HG03469 (cell line): Measurements from ENCODE around the gene GLRX2.
"Not testable (repeated sequence)": the region's sequence is repeated elsewhere in the genome, so short reads cannot be mapped to it uniquely, and the experiment has no call there.

Source experiments
- ATAC-seq: cut with Tn5 transposase; IDR thresholded peaks from one replicate; pipeline ENCODE4 v1.9.1; 2021; ENCODE audit warnings: mild to moderate bottlenecking, moderate library complexity, moderate number of reproducible peaks; ENCODE audit not compliant: unreplicated experiment

GLRX2 gene

GRCh38 chr1:193104907-193105820 lies at the start of gene GLRX2:
TSS of gene GLRX2 (minus strand) at chr1:193105414. CDS start at chr1:193105382, 32 bp downstream.
- ATAC-seq = peak; percentile 63

- no peak for ATAC-seq
Measured at GRCh38 chr1:193144999-193145398, 39.8 kb upstream of the GLRX2 start.

- ATAC-seq = no peak
Measured at GRCh38 chr1:193144361-193144938, 39.2 kb upstream of the GLRX2 start.

GRCh38 chr1:193143285-193143684 lies 38.1 kb upstream of the GLRX2 start:
- ATAC-seq = no peak

- no peak for ATAC-seq
Measured at GRCh38 chr1:193142409-193142808, 37.2 kb upstream of the GLRX2 start.

GRCh38 chr1:193141804-193142203 lies 36.6 kb upstream of the GLRX2 start:
- no peak for ATAC-seq

- no peak for ATAC-seq
Measured at GRCh38 chr1:193140254-193140653, 35.0 kb upstream of the GLRX2 start.

- ATAC-seq = no peak
Measured at GRCh38 chr1:193131266-193131860, 26.1 kb upstream of the GLRX2 start.

GRCh38 chr1:193125369-193125768 lies 20.2 kb upstream of the GLRX2 start:
- no peak for ATAC-seq

- ATAC-seq = no peak
Measured at GRCh38 chr1:193123751-193124150, 18.5 kb upstream of the GLRX2 start.

- peak; percentile 86 for ATAC-seq
Measured at GRCh38 chr1:193121616-193122593, 16.7 kb upstream of the GLRX2 start, which contains the start of gene CDC73. TSS of gene CDC73 (plus strand) at chr1:193122031. CDS start at chr1:193122201, 170 bp downstream.

GRCh38 chr1:193120604-193121166 lies 15.5 kb upstream of the GLRX2 start:
- ATAC-seq = no peak

GRCh38 chr1:193118803-193119730 lies 13.9 kb upstream of the GLRX2 start:
- no peak for ATAC-seq

- ATAC-seq = no peak
Measured at GRCh38 chr1:193118194-193118593, 13.0 kb upstream of the GLRX2 start.

GRCh38 chr1:193117167-193117566 lies 12.0 kb upstream of the GLRX2 start:
- ATAC-seq = not testable (repeated sequence)

- ATAC-seq = no peak
Measured at GRCh38 chr1:193115629-193116227, 10.5 kb upstream of the GLRX2 start.

- no peak for ATAC-seq
Measured at GRCh38 chr1:193114485-193115095, 9.4 kb upstream of the GLRX2 start.

- ATAC-seq = no peak
Measured at GRCh38 chr1:193113992-193114332, 8.7 kb upstream of the GLRX2 start.
